SK-N-SH (cell line): ENCODE measurements around the gene MAST4.

Experiments used
- CHD2 ChIP-seq: fragments of 150-350 bp; IDR thresholded peaks from 2 replicates; pipeline ENCODE4 v1.6.1; 2018; ENCODE audit warnings: low read length; ENCODE audit not compliant: partially characterized antibody
- EP300 ChIP-seq, 2 experiments: IDR thresholded peaks; 2 replicates each; pipeline versions ENCODE4 v1.4.0 to v1.6.1; 2012; ENCODE audit warnings: borderline replicate concordance in 1 of 2, low read depth in 1 of 2, low read length in 1 of 2
- FOXM1 ChIP-seq: IDR thresholded peaks from 2 replicates; pipeline ENCODE4 v1.4.0; 2012; ENCODE audit warnings: low read depth, mild to moderate bottlenecking
- GABPA ChIP-seq: IDR thresholded peaks from 2 replicates; pipeline ENCODE4 v1.4.0; 2012; ENCODE audit warnings: low read depth, mild to moderate bottlenecking
- JUND ChIP-seq: IDR thresholded peaks from 2 replicates; pipeline ENCODE4 v1.4.0; 2012
- MEF2A ChIP-seq: IDR thresholded peaks from 2 replicates; pipeline ENCODE4 v1.4.0; 2012; ENCODE audit warnings: low read depth, borderline replicate concordance
- MXI1 ChIP-seq: IDR thresholded peaks from 2 replicates; pipeline ENCODE4 v1.6.1; 2012; ENCODE audit warnings: mild to moderate bottlenecking, low read depth, low read length, improper control_type of control experiment
- NRF1 ChIP-seq: IDR thresholded peaks from 2 replicates; pipeline ENCODE4 v1.6.1; 2012; ENCODE audit warnings: low read depth, mild to moderate bottlenecking, low read length
- POLR2AphosphoS5 ChIP-seq: IDR thresholded peaks from 2 replicates; pipeline ENCODE4 v1.6.1; 2012; ENCODE audit warnings: low read depth, low read length
- RAD21 ChIP-seq: IDR thresholded peaks from 2 replicates; pipeline ENCODE4 v1.6.1; 2012; ENCODE audit warnings: mild to moderate bottlenecking, low read length
- RCOR1 ChIP-seq: fragments of 150-350 bp; IDR thresholded peaks from 2 replicates; pipeline ENCODE4 v1.6.1; 2017; ENCODE audit warnings: antibody characterized with exemption, low read length
- TCF12 ChIP-seq: IDR thresholded peaks from 2 replicates; pipeline ENCODE4 v1.4.0; 2012
- TF ChIP-seq, protein P1 (sequence below): fragments of 200-600 bp; sonication (generic); IDR thresholded peaks from 2 replicates; pipeline ENCODE4 v1.6.1; 2017; ENCODE audit warnings: antibody characterized with exemption, mild to moderate bottlenecking, moderate library complexity
- TF ChIP-seq, protein P2 (sequence below): IDR thresholded peaks from 2 replicates; pipeline ENCODE4; 2012

DNA sequence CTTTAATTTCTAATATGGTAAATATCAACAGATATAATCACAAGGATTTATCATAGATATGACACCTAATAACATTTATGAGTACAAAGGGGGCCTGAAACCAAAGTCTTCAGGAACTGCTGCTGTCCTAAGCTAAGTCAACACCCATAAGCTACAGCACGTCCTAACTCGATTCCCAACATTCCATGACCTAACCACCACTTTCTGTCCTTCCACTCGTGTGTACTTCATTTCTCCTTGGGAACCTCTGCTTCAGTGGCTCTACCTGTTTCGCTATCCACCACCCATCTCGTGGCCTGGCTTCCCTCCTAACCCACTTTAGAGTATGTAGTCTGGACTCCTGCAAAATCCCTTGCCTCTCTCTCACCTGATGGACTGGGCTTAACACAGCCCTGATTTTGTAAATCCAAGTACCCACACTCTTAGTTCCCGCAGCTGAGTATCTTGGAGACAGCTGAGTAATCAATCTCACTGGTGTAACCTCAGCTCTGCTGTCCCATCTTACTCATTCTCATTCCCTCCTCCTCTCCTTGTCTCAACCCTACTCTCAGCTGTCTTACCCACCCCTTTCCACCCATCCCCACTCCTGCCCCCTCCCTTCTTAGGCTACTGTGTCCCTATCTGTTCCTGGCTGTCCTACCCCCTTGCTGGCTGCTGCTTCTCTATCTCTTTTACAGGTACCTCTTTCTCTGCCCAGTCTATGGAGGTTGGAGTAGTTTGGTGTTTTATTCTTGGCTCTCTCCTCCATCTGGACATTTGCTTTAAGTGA, 101.8 kb downstream of the MAST4 start:
- TF ChIP-seq, protein P1, sequence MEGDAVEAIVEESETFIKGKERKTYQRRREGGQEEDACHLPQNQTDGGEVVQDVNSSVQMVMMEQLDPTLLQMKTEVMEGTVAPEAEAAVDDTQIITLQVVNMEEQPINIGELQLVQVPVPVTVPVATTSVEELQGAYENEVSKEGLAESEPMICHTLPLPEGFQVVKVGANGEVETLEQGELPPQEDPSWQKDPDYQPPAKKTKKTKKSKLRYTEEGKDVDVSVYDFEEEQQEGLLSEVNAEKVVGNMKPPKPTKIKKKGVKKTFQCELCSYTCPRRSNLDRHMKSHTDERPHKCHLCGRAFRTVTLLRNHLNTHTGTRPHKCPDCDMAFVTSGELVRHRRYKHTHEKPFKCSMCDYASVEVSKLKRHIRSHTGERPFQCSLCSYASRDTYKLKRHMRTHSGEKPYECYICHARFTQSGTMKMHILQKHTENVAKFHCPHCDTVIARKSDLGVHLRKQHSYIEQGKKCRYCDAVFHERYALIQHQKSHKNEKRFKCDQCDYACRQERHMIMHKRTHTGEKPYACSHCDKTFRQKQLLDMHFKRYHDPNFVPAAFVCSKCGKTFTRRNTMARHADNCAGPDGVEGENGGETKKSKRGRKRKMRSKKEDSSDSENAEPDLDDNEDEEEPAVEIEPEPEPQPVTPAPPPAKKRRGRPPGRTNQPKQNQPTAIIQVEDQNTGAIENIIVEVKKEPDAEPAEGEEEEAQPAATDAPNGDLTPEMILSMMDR, result no peak
- TF ChIP-seq GABPA (no peak), TCF12 (no peak), RCOR1 (no peak), JUND (no peak), EP300 (IDR thresholded peaks at IDR 0.05; ENCODE audit: borderline replicate concordance in 1 of 2, low read depth in 1 of 2, low read length in 1 of 2) (no peak), MXI1 (no peak), POLR2AphosphoS5 (no peak), NRF1 (no peak), MEF2A (no peak), RAD21 (no peak), FOXM1 (no peak), CHD2 (no peak)
- TF ChIP-seq, protein P2, sequence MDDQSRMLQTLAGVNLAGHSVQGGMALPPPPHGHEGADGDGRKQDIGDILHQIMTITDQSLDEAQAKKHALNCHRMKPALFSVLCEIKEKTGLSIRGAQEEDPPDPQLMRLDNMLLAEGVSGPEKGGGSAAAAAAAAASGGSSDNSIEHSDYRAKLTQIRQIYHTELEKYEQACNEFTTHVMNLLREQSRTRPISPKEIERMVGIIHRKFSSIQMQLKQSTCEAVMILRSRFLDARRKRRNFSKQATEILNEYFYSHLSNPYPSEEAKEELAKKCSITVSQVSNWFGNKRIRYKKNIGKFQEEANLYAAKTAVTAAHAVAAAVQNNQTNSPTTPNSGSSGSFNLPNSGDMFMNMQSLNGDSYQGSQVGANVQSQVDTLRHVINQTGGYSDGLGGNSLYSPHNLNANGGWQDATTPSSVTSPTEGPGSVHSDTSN, result no peak
